GM12873 (cell line): ENCODE data around the gene SPRY2.

Source experiments
- CTCF ChIP-seq: IDR thresholded peaks from 2 replicates; pipeline ENCODE4 v1.5.1; 2012; ENCODE audit warnings: low read depth, mild to moderate bottlenecking, moderate library complexity, low read length, control low read depth; ENCODE audit not compliant: insufficient read depth; ENCODE audit errors: missing control alignments

SPRY2 gene

GRCh38 chr13:80296638-80297037 lies 44.3 kb downstream of the SPRY2 start:
- TF ChIP-seq CTCF: no peak

- no peak for TF ChIP-seq CTCF
These were observed 50.3 kb downstream of the SPRY2 start for GRCh38 chr13:80290591-80290990.
